ENCODE data around the gene FSTL3.

Gene FSTL3

GRCh38 chr19:686589-687297 lies 10.6 kb downstream of the FSTL3 start:
- TF ChIP-seq, protein P1, sequence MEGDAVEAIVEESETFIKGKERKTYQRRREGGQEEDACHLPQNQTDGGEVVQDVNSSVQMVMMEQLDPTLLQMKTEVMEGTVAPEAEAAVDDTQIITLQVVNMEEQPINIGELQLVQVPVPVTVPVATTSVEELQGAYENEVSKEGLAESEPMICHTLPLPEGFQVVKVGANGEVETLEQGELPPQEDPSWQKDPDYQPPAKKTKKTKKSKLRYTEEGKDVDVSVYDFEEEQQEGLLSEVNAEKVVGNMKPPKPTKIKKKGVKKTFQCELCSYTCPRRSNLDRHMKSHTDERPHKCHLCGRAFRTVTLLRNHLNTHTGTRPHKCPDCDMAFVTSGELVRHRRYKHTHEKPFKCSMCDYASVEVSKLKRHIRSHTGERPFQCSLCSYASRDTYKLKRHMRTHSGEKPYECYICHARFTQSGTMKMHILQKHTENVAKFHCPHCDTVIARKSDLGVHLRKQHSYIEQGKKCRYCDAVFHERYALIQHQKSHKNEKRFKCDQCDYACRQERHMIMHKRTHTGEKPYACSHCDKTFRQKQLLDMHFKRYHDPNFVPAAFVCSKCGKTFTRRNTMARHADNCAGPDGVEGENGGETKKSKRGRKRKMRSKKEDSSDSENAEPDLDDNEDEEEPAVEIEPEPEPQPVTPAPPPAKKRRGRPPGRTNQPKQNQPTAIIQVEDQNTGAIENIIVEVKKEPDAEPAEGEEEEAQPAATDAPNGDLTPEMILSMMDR (IDR thresholded peaks at IDR 0.05; ENCODE audit: low read depth, low read length, missing control alignments) = no peak
- in situ Hi-C loops (cut with HindIII; ENCODE audit: low sequenced_read_pairs) = no loop called here
- no peak for DNase-seq (ENCODE audit: low read depth)
- no peak overlapping the region for H3K4me3 ChIP-seq (ENCODE audit: low read depth, low read length)

DNA sequence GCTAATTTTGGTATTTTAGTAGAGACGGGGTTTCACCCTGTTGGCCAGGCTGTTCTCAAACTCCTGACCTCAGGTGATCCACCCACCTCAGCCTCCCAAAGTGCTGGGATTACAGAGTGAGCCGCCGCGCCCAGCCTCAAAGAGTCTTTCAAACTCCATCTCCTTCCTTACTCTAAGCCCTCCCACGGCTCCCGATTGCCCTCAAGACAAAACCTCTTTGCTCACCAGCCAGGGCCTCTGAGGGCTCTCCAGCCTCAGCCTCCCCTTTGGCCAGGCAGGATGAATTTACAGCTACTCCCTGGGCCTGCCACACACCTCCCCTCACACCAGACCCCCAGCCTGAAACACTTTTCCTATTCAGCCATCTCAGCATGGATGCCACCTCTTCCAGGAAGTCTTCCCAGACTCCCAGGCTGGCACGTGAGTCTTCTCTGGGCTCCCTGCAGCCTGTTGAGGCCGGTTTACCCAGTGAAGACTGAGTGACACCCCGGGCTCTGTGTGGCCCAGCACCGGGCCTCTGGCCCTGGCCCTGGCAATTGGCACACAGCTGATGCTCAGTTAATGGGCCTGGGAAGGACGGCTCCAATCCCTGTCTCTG lies 11.5 kb downstream of the FSTL3 start:
- TF ChIP-seq, protein P1 (IDR thresholded peaks at IDR 0.05; ENCODE audit: low read depth, low read length, missing control alignments) = no peak
- no peak overlapping the region for H3K4me3 ChIP-seq (ENCODE audit: low read depth, low read length)
- in situ Hi-C loops (cut with HindIII; ENCODE audit: low sequenced_read_pairs) = no loop called here
- DNase-seq (ENCODE audit: low read depth) = no peak

- DNase-seq (ENCODE audit: low read depth) = no peak
- TF ChIP-seq, protein P1 (IDR thresholded peaks at IDR 0.05; ENCODE audit: low read depth, low read length, missing control alignments) = no peak
- H3K4me3 ChIP-seq (ENCODE audit: low read depth, low read length) = no peak overlapping the region
- in situ Hi-C loops (cut with HindIII; ENCODE audit: low sequenced_read_pairs) = no loop called here
These were observed 12.0 kb downstream of the FSTL3 start for GRCh38 chr19:688214-688613.

DNA sequence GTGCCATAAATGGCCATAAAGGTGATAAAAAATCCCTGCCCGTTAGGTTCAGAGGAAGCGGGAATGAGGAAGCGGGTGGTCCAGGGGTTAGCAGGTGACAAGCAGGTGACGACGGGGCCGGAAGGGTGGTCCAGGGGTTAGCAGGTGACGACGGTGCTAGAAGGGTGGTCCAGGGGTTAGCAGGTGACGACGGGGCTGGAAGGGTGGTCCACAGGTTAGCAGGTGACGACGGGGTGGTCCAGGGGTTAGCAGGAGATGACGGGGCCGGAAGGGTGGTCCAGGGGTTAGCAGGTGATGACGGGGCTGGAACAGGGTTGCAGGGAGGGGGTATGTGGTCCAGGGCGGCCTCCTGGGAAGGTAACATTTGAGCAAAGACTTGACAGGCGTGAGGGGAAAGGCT lies 12.8 kb downstream of the FSTL3 start:
- in situ Hi-C loops (cut with HindIII; ENCODE audit: low sequenced_read_pairs) = no loop called here
- DNase-seq (ENCODE audit: low read depth) = no peak
- no peak overlapping the region for H3K4me3 ChIP-seq (ENCODE audit: low read depth, low read length)
- TF ChIP-seq, protein P1 (IDR thresholded peaks at IDR 0.05; ENCODE audit: low read depth, low read length, missing control alignments) = no peak

- TF ChIP-seq, protein P1 (IDR thresholded peaks at IDR 0.05; ENCODE audit: low read depth, low read length, missing control alignments) = no peak
- in situ Hi-C loops (cut with HindIII; ENCODE audit: low sequenced_read_pairs) = no loop called here
These were observed 14.0 kb downstream of the FSTL3 start for GRCh38 chr19:690203-690602.

GRCh38 chr19:694481-695351 lies 18.5 kb downstream of the FSTL3 start:
- no peak for DNase-seq (ENCODE audit: low read depth)
- TF ChIP-seq, protein P1 (IDR thresholded peaks at IDR 0.05; ENCODE audit: low read depth, low read length, missing control alignments) = no peak
- in situ Hi-C loops (cut with HindIII; ENCODE audit: low sequenced_read_pairs) = no loop called here
- H3K4me3 ChIP-seq (ENCODE audit: low read depth, low read length) = no peak overlapping the region

More at GRCh38 chr19:690203-690602, 14.0 kb downstream of the FSTL3 start:
- DNase-seq (ENCODE audit: low read depth) = no peak
- no peak overlapping the region for H3K4me3 ChIP-seq (ENCODE audit: low read depth, low read length)

Data from astrocyte of the cerebellum (primary cell).